Measurements from ENCODE around the gene DLX6. TPM values are rescaled to one million over a fixed set of nuclear protein-coding genes. Genes with fewer than 3 reads are reported as not detected.

Gene DLX6
- total RNA-seq, 6 experiments from 2014 or later, result not detected

GRCh38 chr7:97018126-97018601 lies 12.8 kb downstream of the DLX6 start:
- Histone ChIP-seq H3K9me3 (no peaks in the 10 kb centered on the region), H3K4me3 (no peak overlapping the region), H3K4me1 (peaks cover 0 to 14% (median 0%) of the 10 kb centered on the region in 4 donors), H3K27ac (no peak overlapping the region), H3K27me3 (peaks cover 15 to 86% of the 10 kb centered on the region in 2 donors), H3K36me3 (no peaks in the 10 kb centered on the region)
- no peak for ATAC-seq
- intact Hi-C loops (cut with DNase I), result no loop called here
- no peak for DNase-seq
- TF ChIP-seq CTCF (IDR thresholded peaks at IDR 0.05) (no peak), POLR2A (IDR thresholded peaks at IDR 0.05) (no peak)
- WGBS (ENCODE audit: insufficient coverage, low coverage, low lambda C conversion rate, missing lambda C conversion rate), result 7% methylated on average over 9 of the region's 22 CpGs

- peaks cover 0 to 15% (median 0%) of the 10 kb centered on the region in 4 donors for H3K4me1 ChIP-seq
Observed at GRCh38 chr7:97018791-97019531, 13.6 kb downstream of the DLX6 start.

GRCh38 chr7:97019710-97020225 lies 14.4 kb downstream of the DLX6 start:
- Histone ChIP-seq H3K4me3 (no peak overlapping the region), H3K36me3 (no peaks in the 10 kb centered on the region), H3K9me3 (no peaks in the 10 kb centered on the region), H3K27me3 (peaks cover 19 to 86% of the 10 kb centered on the region in 2 donors), H3K4me1 (peaks cover 0 to 22% (median 0%) of the 10 kb centered on the region in 4 donors), H3K27ac (no peak overlapping the region)
- intact Hi-C loops (cut with DNase I), result loop anchor here in 1 of 2 donors (10.0 kb wide), 1 partner anchor 945 kb away; no protein-coding TSS in a partner anchor
- DNase-seq (no peak), ATAC-seq (no peak)
- 12% methylated on average over 5 of the region's 5 CpGs for WGBS (ENCODE audit: insufficient coverage, low coverage, low lambda C conversion rate, missing lambda C conversion rate)
- no peak for TF ChIP-seq POLR2A (IDR thresholded peaks at IDR 0.05)
- TF ChIP-seq CTCF (IDR thresholded peaks at IDR 0.05), result no peak

More at GRCh38 chr7:97018791-97019531, 13.6 kb downstream of the DLX6 start:
- intact Hi-C loops (cut with DNase I), result no loop called here
- H3K27ac ChIP-seq, result no peak overlapping the region
- peaks cover 17 to 86% of the 10 kb centered on the region in 2 donors for H3K27me3 ChIP-seq
- TF ChIP-seq POLR2A (IDR thresholded peaks at IDR 0.05), result no peak
- TF ChIP-seq CTCF (IDR thresholded peaks at IDR 0.05), result no peak
- DNase-seq (no peak), ATAC-seq (no peak)
- WGBS (ENCODE audit: insufficient coverage, low coverage, low lambda C conversion rate, missing lambda C conversion rate), result 13% methylated on average over 18 of the region's 19 CpGs
- no peaks in the 10 kb centered on the region for H3K36me3 ChIP-seq
- H3K9me3 ChIP-seq, result no peaks in the 10 kb centered on the region
- no peak overlapping the region for H3K4me3 ChIP-seq

GRCh38 chr7:97020601-97020995 lies 15.2 kb downstream of the DLX6 start:
- Histone ChIP-seq H3K27ac (no peak overlapping the region), H3K4me1 (peaks cover 0 to 22% (median 0%) of the 10 kb centered on the region in 4 donors), H3K36me3 (no peaks in the 10 kb centered on the region), H3K4me3 (no peak overlapping the region), H3K27me3 (peaks cover 19 to 80% of the 10 kb centered on the region in 2 donors), H3K9me3 (no peaks in the 10 kb centered on the region)
- DNase-seq (no peak), ATAC-seq (no peak)
- intact Hi-C loops (cut with DNase I), result loop anchor here in 1 of 2 donors (10.0 kb wide), 1 partner anchor 946 kb away; no protein-coding TSS in a partner anchor
- 8% methylated on average over 15 of the region's 17 CpGs for WGBS (ENCODE audit: insufficient coverage, low coverage, low lambda C conversion rate, missing lambda C conversion rate)
- TF ChIP-seq POLR2A (IDR thresholded peaks at IDR 0.05), result no peak
- TF ChIP-seq CTCF (IDR thresholded peaks at IDR 0.05), result no peak

Measured in right lobe of liver (tissue), 6 donors.